ENCODE results near the gene ESYT1.

Gene ESYT1

DNA sequence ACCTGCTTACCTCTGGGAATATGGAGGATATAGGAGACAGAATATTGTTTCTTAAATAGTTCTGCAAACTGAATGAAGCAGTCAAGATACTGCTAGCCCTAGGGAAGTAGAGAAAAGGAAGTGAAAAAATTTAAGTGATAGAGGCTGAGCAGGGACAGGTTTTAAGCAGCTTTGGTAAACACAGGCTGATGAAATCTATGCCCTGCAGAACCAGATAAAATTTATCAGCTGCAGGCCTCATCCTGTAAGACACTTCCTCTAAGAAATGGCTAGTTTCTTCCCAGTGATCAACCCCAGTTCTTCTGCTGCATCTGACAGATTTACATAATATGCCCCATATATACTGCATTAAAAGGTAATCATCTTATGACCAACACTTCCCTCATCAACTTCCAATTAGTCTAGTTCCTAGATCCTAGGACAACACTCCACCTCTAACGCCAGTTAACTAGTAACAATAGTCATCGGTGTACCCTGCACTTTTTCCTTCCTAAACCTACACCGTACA is 1.3 kb upstream of the ESYT1 start:
- Histone ChIP-seq H3K4me1 (ENCODE audit: insufficient read depth, poor library complexity, severe bottlenecking) (peaks cover 18% of the 10 kb centered on the region), H3K27me3 (ENCODE audit: insufficient read depth, poor library complexity, severe bottlenecking) (no peaks in the 10 kb centered on the region), H3K4me3 (ENCODE audit: severe bottlenecking) (no peak overlapping the region), H3K36me3 (ENCODE audit: low read depth) (peaks cover 20% of the 10 kb centered on the region), H3K9me3 (ENCODE audit: severe bottlenecking) (no peaks in the 10 kb centered on the region), H3K27ac (ENCODE audit: poor library complexity, severe bottlenecking) (peak overlapping the region; percentile 70)
- TF ChIP-seq, protein P1, sequence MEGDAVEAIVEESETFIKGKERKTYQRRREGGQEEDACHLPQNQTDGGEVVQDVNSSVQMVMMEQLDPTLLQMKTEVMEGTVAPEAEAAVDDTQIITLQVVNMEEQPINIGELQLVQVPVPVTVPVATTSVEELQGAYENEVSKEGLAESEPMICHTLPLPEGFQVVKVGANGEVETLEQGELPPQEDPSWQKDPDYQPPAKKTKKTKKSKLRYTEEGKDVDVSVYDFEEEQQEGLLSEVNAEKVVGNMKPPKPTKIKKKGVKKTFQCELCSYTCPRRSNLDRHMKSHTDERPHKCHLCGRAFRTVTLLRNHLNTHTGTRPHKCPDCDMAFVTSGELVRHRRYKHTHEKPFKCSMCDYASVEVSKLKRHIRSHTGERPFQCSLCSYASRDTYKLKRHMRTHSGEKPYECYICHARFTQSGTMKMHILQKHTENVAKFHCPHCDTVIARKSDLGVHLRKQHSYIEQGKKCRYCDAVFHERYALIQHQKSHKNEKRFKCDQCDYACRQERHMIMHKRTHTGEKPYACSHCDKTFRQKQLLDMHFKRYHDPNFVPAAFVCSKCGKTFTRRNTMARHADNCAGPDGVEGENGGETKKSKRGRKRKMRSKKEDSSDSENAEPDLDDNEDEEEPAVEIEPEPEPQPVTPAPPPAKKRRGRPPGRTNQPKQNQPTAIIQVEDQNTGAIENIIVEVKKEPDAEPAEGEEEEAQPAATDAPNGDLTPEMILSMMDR (IDR thresholded peaks at IDR 0.05; ENCODE audit: poor library complexity, severe bottlenecking) = no peak
- ATAC-seq (ENCODE audit: low read depth) (no peak), DNase-seq (ENCODE audit: low spot score) (no peak)

DNA sequence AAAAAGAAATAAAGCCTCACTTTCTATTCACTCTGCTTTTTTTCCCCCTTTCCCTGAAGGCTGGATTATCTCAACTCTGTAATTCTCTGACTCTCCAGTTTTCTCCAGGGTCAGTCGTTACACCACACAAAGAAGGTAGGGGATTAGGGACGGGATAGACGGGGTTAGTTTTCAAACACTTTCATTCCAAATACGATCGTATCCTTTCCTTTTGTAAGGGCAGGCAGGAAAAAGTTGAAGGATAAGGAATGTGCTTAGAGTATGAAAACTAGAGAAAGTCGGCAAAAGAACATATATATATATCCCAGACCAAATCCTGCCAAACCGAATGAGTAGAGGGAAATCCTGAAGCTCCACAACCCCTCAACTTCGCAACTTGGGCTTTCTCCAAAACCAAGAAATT is 581 bp upstream of the ESYT1 start:
- no peak for ATAC-seq (ENCODE audit: low read depth)
- TF ChIP-seq, protein P1 (IDR thresholded peaks at IDR 0.05; ENCODE audit: poor library complexity, severe bottlenecking) = no peak

DNA sequence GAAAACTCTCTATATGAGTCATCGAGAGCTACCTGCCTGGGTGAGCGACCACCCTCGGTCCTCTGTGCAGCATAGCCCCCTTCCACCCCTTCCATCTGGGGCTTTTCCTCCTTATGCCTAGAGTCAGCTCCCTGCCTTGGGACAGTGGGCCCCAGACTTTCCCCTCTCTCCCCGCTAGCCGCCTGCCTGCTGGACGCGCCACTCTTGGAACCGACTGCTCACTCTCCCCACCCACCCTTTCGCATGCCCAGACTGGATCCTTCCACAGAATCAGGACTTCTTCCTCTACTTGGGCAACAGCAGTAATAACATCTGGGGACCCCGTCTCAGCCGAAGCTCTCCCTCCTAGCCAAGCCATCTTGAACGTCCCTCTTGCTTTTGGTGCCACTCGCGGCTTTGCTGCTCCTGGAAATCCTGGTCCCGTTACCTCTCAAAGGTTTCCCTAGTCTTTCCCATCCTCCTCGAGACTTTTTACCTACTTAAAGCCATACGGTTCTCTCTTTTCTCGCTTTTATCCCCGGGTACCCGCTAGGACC is 671 bp downstream of the ESYT1 start:
- Histone ChIP-seq H3K27ac (ENCODE audit: poor library complexity, severe bottlenecking) (peak overlapping the region; percentile 70), H3K4me3 (ENCODE audit: severe bottlenecking) (peak overlapping the region; percentile 89), H3K27me3 (ENCODE audit: insufficient read depth, poor library complexity, severe bottlenecking) (no peaks in the 10 kb centered on the region), H3K4me1 (ENCODE audit: insufficient read depth, poor library complexity, severe bottlenecking) (peaks cover 18% of the 10 kb centered on the region), H3K9me3 (ENCODE audit: severe bottlenecking) (no peaks in the 10 kb centered on the region), H3K36me3 (ENCODE audit: low read depth) (peaks cover 39% of the 10 kb centered on the region)
- ATAC-seq (ENCODE audit: low read depth) (peak; percentile 4; the same call in 2 of the 3 replicates), DNase-seq (ENCODE audit: low spot score) (no peak)
- TF ChIP-seq, protein P1 (IDR thresholded peaks at IDR 0.05; ENCODE audit: poor library complexity, severe bottlenecking) = no peak

More for the DNA sequence above, 581 bp upstream of the ESYT1 start:
- Histone ChIP-seq H3K4me1 (ENCODE audit: insufficient read depth, poor library complexity, severe bottlenecking) (peaks cover 18% of the 10 kb centered on the region), H3K27me3 (ENCODE audit: insufficient read depth, poor library complexity, severe bottlenecking) (no peaks in the 10 kb centered on the region), H3K9me3 (ENCODE audit: severe bottlenecking) (no peaks in the 10 kb centered on the region), H3K4me3 (ENCODE audit: severe bottlenecking) (peak overlapping the region; percentile 89), H3K27ac (ENCODE audit: poor library complexity, severe bottlenecking) (peak overlapping the region; percentile 70), H3K36me3 (ENCODE audit: low read depth) (peaks cover 27% of the 10 kb centered on the region)
- DNase-seq (ENCODE audit: low spot score) = no peak

DNA sequence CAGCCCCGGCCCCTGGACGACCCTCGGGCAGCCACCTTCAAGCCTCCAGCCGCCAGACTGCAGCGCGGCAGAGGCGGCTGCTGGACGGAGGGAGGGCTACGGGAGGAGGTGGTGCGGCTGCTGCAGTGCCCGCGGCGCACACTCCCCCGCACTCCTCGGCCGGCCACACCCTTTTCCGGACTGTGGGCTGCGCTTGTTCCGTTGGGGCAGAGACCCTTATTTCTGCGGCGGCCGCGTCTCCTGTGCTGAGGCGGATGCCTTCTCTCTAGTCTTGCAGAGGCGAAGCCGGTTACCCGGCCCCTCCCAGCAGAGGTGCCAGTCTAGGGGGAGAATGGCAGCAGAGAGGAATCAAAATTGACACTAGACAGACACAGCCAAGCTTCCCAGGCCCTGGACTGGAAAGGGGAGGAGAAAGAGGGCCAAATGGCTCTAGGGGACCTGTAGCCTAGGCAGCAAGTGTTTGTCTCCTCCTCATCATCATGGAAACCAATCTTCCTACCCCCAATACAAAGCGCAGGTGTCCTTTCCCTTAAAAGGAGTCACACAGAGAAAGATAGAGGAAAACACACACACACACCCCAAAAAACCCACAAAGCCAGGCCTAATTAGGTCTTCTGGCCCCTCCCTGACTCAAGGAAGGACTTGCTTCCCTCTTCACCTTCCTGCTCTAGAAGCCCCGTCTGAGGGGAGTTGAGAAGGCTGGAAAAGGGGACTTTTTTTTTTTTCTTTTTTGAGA is 1.3 kb downstream of the ESYT1 start:
- peak overlapping the region; percentile 89 for H3K4me3 ChIP-seq (ENCODE audit: severe bottlenecking)
- no peaks in the 10 kb centered on the region for H3K9me3 ChIP-seq (ENCODE audit: severe bottlenecking)
- peaks cover 45% of the 10 kb centered on the region for H3K36me3 ChIP-seq (ENCODE audit: low read depth)
- ATAC-seq (ENCODE audit: low read depth) = peak; percentile 43
- TF ChIP-seq, protein P1 (IDR thresholded peaks at IDR 0.05; ENCODE audit: poor library complexity, severe bottlenecking) = no peak
- H3K4me1 ChIP-seq (ENCODE audit: insufficient read depth, poor library complexity, severe bottlenecking) = peaks cover 18% of the 10 kb centered on the region
- H3K27me3 ChIP-seq (ENCODE audit: insufficient read depth, poor library complexity, severe bottlenecking) = no peaks in the 10 kb centered on the region
- no peak for DNase-seq (ENCODE audit: low spot score)
- H3K27ac ChIP-seq (ENCODE audit: poor library complexity, severe bottlenecking) = peak overlapping the region; percentile 70

Measured in RWPE2 (cell line).